ENCODE measurements around the gene LRRC7. TPM values are rescaled to one million over a fixed set of nuclear protein-coding genes. Genes with fewer than 3 reads are reported as not detected.
A peak's percentile ranks its signal among the peaks of the same experiment; 100 is the strongest.

LRRC7 gene
- total and polyA plus RNA-seq, 2 donors: 0.09 to 0.21 TPM

DNA sequence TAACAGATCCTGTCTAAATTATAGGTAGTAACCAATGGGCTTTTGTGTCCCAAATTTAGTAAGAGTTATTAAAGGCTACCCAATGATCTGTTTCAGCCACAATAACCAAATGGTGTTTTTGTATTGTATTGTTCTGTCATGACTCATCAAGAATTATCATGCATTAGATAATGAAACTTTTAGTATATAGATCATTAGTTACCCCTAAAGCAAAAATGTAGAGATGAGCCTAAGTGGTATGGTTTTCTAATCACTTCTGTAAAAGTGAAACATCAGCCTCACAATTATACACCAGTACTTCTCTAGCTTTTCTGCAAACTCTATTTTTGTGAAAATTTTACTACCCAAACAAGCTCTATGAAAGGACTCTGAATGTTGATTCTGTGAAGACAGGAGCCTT lies 71.4 kb downstream of the LRRC7 start:
- Histone ChIP-seq H3K4me3 (ENCODE audit: low read length in 2 of 2) (no peak overlapping the region), H3K9me3 (ENCODE audit: control insufficient read depth in 2 of 2, insufficient read depth in 1 of 2, low read length in 1 of 2) (no peaks in the 10 kb centered on the region), H3K27ac (ENCODE audit: low read depth in 1 of 2, low read length in 1 of 2) (no peak overlapping the region), H3K4me1 (ENCODE audit: control insufficient read depth in 2 of 2, insufficient read depth in 2 of 2, low read length in 2 of 2) (no peaks in the 10 kb centered on the region), H3K27me3 (ENCODE audit: control insufficient read depth in 2 of 2, insufficient read depth in 1 of 2, low read length in 1 of 2) (no peaks in the 10 kb centered on the region), H3K36me3 (ENCODE audit: control insufficient read depth in 2 of 2, insufficient read depth in 2 of 2, low read length in 1 of 2) (no peaks in the 10 kb centered on the region)
- no peak for DNase-seq (ENCODE audit: low read depth in 6 of 9, low spot score in 9 of 9)

DNA sequence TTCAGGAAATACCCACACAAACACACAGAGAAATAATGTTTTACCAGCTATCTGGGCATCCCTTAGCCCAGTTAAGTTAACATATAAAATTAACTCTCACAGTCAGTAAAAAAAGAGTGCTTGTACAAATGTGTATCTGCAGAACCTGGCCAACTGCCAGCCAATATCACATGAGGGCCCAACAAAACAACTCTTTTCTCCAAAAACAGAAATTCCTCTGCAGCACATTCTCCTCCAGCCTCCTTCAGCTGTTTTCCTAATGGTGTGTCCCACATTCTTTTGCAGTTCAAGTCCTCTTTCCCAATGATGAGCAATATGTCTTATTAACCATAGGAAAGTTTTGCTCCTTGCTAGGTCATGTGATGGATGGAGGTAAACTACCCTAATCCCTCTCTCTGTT lies 75.5 kb downstream of the LRRC7 start:
- Histone ChIP-seq H3K27ac (ENCODE audit: low read depth in 1 of 2, low read length in 1 of 2) (no peak overlapping the region), H3K9me3 (ENCODE audit: control insufficient read depth in 2 of 2, insufficient read depth in 1 of 2, low read length in 1 of 2) (no peaks in the 10 kb centered on the region), H3K27me3 (ENCODE audit: control insufficient read depth in 2 of 2, insufficient read depth in 1 of 2, low read length in 1 of 2) (no peaks in the 10 kb centered on the region), H3K36me3 (ENCODE audit: control insufficient read depth in 2 of 2, insufficient read depth in 2 of 2, low read length in 1 of 2) (no peaks in the 10 kb centered on the region), H3K4me1 (ENCODE audit: control insufficient read depth in 2 of 2, insufficient read depth in 2 of 2, low read length in 2 of 2) (no peaks in the 10 kb centered on the region), H3K4me3 (ENCODE audit: low read length in 2 of 2) (no peak overlapping the region)
- DNase-seq (ENCODE audit: low read depth in 6 of 9, low spot score in 9 of 9): no peak

DNA sequence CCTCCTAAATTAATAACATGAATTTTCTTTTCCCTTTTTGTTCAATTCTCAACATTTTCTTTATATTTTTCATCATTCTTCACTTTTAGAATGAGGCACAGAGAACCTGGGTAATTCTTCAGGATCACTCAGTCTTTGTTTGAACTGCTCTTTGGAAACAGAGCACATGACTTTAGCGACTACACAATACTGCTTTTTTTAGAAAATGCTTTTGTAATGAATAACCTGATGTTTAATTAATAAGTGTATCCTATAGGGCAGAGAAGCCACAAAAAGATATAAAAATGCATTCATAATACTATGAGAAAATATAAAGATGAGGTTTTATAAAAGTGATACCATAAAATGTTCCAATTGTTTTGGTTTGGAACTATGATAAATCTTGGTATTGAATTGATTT lies 77.8 kb downstream of the LRRC7 start:
- WGBS: 84% methylated on average over 1 of the region's 1 CpG
- H3K36me3 ChIP-seq (ENCODE audit: control insufficient read depth in 2 of 2, insufficient read depth in 2 of 2, low read length in 1 of 2): no peaks in the 10 kb centered on the region
- H3K27me3 ChIP-seq (ENCODE audit: control insufficient read depth in 2 of 2, insufficient read depth in 1 of 2, low read length in 1 of 2): no peaks in the 10 kb centered on the region
- H3K9me3 ChIP-seq (ENCODE audit: control insufficient read depth in 2 of 2, insufficient read depth in 1 of 2, low read length in 1 of 2): no peaks in the 10 kb centered on the region
- no peaks in the 10 kb centered on the region for H3K4me1 ChIP-seq (ENCODE audit: control insufficient read depth in 2 of 2, insufficient read depth in 2 of 2, low read length in 2 of 2)
- H3K27ac ChIP-seq (ENCODE audit: low read depth in 1 of 2, low read length in 1 of 2): no peak overlapping the region
- no peak for DNase-seq (ENCODE audit: low read depth in 6 of 9, low spot score in 9 of 9)
- H3K4me3 ChIP-seq (ENCODE audit: low read length in 2 of 2): no peak overlapping the region

DNA sequence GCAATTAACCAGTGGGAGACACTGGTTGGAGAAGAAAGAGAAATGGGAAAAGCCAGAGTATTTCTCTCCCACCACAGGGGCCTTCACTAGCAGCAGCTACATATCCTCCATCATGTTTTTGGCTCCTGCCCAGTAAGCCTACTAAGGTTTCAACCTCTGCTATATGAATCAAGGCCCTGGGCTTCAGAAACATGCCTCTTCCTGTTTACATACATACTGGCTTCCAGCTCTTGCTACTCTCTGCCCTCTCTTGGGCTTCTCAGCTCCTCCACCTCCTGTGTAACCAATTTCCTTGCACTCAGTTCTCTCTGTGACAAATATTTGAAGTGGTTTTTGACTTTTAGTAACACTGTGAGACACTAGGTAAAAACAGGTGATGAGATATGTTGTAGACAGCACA lies 80.8 kb downstream of the LRRC7 start:
- Histone ChIP-seq H3K36me3 (ENCODE audit: control insufficient read depth in 2 of 2, insufficient read depth in 2 of 2, low read length in 1 of 2) (no peaks in the 10 kb centered on the region), H3K4me3 (ENCODE audit: low read length in 2 of 2) (no peak overlapping the region), H3K9me3 (ENCODE audit: control insufficient read depth in 2 of 2, insufficient read depth in 1 of 2, low read length in 1 of 2) (no peaks in the 10 kb centered on the region), H3K4me1 (ENCODE audit: control insufficient read depth in 2 of 2, insufficient read depth in 2 of 2, low read length in 2 of 2) (no peaks in the 10 kb centered on the region), H3K27me3 (ENCODE audit: control insufficient read depth in 2 of 2, insufficient read depth in 1 of 2, low read length in 1 of 2) (no peaks in the 10 kb centered on the region), H3K27ac (ENCODE audit: low read depth in 1 of 2, low read length in 1 of 2) (peak overlapping the region in 1 of 2 donors; percentile 26)
- DNase-seq (ENCODE audit: low read depth in 6 of 9, low spot score in 9 of 9): peak in 5 of 9 donors; percentile 2 to 46 (median 8)

DNA sequence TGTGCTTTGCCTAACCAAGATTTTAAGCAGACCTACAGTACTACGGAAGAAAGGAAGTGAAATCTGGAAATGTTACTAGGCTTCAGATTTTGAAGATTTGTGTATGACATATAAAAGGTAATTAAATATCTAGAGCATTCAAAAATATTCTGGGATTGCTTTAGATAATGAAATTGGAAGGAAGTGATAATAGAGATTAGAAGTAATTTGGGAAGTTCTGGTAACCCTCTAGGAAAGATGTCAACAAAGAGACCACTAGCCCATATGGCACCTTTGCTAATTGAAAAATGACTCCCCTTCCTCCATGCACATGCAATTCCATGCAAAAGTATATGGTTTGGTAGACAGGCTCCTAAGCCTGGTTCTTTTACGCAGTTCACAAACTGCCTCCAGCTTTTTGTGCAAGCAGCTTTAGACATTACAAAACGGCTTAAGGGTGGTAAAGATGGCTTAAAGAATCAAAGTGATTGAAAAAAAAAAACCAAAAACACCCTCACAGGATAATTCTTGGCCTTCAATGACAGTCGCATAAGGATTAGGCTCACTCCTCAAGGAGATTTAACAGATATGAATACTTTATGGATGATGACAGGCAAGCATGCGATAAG lies 81.8 kb downstream of the LRRC7 start:
- Histone ChIP-seq H3K27ac (ENCODE audit: low read depth in 1 of 2, low read length in 1 of 2) (no peak overlapping the region), H3K4me1 (ENCODE audit: control insufficient read depth in 2 of 2, insufficient read depth in 2 of 2, low read length in 2 of 2) (no peaks in the 10 kb centered on the region), H3K27me3 (ENCODE audit: control insufficient read depth in 2 of 2, insufficient read depth in 1 of 2, low read length in 1 of 2) (no peaks in the 10 kb centered on the region), H3K9me3 (ENCODE audit: control insufficient read depth in 2 of 2, insufficient read depth in 1 of 2, low read length in 1 of 2) (no peaks in the 10 kb centered on the region), H3K4me3 (ENCODE audit: low read length in 2 of 2) (no peak overlapping the region), H3K36me3 (ENCODE audit: control insufficient read depth in 2 of 2, insufficient read depth in 2 of 2, low read length in 1 of 2) (no peaks in the 10 kb centered on the region)
- 84% methylated on average over 5 of the region's 5 CpGs for WGBS
- DNase-seq (ENCODE audit: low read depth in 6 of 9, low spot score in 9 of 9): no peak

DNA sequence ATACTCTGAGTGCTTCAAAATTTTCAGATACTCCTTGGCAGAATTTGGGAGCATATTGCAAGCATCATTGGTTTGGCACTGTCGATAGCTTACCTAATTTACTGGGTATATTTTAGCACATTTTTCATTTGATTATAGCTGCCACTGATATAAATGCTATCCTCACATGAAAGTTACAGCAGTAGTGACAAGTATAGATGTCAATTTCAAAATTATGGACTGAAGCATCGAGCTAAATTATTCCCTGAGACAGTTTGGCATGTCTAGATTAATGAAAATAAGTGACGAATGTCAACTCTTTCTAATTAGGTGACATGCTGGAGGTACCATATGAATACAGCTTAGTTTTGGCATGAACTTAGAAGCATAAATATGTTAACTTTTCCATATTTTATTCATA lies 83.1 kb downstream of the LRRC7 start:
- Histone ChIP-seq H3K4me3 (ENCODE audit: low read length in 2 of 2) (no peak overlapping the region), H3K9me3 (ENCODE audit: control insufficient read depth in 2 of 2, insufficient read depth in 1 of 2, low read length in 1 of 2) (no peaks in the 10 kb centered on the region), H3K27ac (ENCODE audit: low read depth in 1 of 2, low read length in 1 of 2) (no peak overlapping the region), H3K27me3 (ENCODE audit: control insufficient read depth in 2 of 2, insufficient read depth in 1 of 2, low read length in 1 of 2) (no peaks in the 10 kb centered on the region), H3K36me3 (ENCODE audit: control insufficient read depth in 2 of 2, insufficient read depth in 2 of 2, low read length in 1 of 2) (no peaks in the 10 kb centered on the region), H3K4me1 (ENCODE audit: control insufficient read depth in 2 of 2, insufficient read depth in 2 of 2, low read length in 2 of 2) (no peaks in the 10 kb centered on the region)
- DNase-seq (ENCODE audit: low read depth in 6 of 9, low spot score in 9 of 9): no peak
- WGBS: 92% methylated on average over 3 of the region's 3 CpGs

DNA sequence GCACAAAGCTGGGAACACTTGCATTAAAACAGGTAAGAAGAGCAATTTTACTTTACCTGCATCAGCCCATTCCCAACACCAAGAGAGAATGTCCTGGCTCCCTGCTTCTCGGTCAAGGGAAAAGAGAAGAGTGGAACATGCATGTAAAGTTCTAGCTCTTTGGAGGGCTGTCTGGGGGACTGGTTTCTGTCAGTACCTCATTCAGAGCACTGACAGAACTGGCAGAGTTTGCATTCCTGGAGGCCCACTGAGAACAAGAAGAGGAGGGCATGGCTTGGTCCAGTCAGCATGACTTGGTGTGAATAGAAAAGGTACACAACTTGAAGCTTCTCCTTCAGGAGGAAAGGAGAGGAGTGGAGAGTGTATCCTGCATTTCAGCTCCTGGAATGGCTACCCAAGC lies 83.9 kb downstream of the LRRC7 start:
- Histone ChIP-seq H3K4me3 (ENCODE audit: low read length in 2 of 2) (no peak overlapping the region), H3K36me3 (ENCODE audit: control insufficient read depth in 2 of 2, insufficient read depth in 2 of 2, low read length in 1 of 2) (no peaks in the 10 kb centered on the region), H3K4me1 (ENCODE audit: control insufficient read depth in 2 of 2, insufficient read depth in 2 of 2, low read length in 2 of 2) (no peaks in the 10 kb centered on the region), H3K27ac (ENCODE audit: low read depth in 1 of 2, low read length in 1 of 2) (no peak overlapping the region), H3K9me3 (ENCODE audit: control insufficient read depth in 2 of 2, insufficient read depth in 1 of 2, low read length in 1 of 2) (no peaks in the 10 kb centered on the region), H3K27me3 (ENCODE audit: control insufficient read depth in 2 of 2, insufficient read depth in 1 of 2, low read length in 1 of 2) (no peaks in the 10 kb centered on the region)
- no peak for DNase-seq (ENCODE audit: low read depth in 6 of 9, low spot score in 9 of 9)
- 96% methylated on average over 1 of the region's 1 CpG for WGBS

DNA sequence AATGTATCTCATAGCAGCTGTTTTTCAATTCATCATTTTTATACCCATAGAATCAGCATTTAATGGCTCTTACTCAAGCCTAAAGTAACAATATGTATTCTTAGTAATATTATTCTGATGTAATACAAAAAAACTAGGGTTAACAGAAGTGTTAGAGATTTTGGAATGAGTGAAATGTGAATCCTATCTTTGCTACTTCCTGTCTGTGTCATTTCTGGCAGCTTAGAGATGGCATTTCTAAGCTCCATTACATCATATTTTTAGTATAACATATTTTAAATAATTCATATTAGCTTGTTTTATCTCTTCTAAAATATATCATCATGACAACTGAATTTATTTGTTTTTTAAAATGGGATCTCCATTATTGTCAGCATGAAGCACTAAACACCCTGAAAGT lies 90.2 kb downstream of the LRRC7 start:
- H3K9me3 ChIP-seq (ENCODE audit: control insufficient read depth in 2 of 2, insufficient read depth in 1 of 2, low read length in 1 of 2): no peaks in the 10 kb centered on the region
- H3K27ac ChIP-seq (ENCODE audit: low read depth in 1 of 2, low read length in 1 of 2): no peak overlapping the region
- H3K27me3 ChIP-seq (ENCODE audit: control insufficient read depth in 2 of 2, insufficient read depth in 1 of 2, low read length in 1 of 2): no peaks in the 10 kb centered on the region
- no peaks in the 10 kb centered on the region for H3K36me3 ChIP-seq (ENCODE audit: control insufficient read depth in 2 of 2, insufficient read depth in 2 of 2, low read length in 1 of 2)
- H3K4me3 ChIP-seq (ENCODE audit: low read length in 2 of 2): no peak overlapping the region
- DNase-seq (ENCODE audit: low read depth in 6 of 9, low spot score in 9 of 9): no peak
- H3K4me1 ChIP-seq (ENCODE audit: control insufficient read depth in 2 of 2, insufficient read depth in 2 of 2, low read length in 2 of 2): no peaks in the 10 kb centered on the region

DNA sequence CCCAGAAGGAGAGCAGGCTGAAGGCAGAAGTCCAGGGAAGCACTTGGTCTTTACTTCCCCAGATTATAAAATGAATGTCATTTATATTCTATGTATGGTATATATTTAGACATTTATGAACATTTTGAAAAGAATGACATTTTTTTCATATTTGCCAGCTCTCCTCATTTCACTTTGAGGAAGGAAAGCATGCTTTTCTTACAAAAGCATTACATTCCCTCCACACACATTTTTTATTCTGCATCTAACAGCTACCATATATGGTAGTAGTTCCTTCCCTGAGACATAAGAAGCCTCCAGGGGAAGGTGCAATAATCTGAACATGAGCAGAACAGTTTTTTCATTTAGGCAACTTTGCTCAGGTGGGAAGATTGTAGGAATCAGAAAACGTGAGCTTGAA lies 94.0 kb downstream of the LRRC7 start:
- H3K4me1 ChIP-seq (ENCODE audit: control insufficient read depth in 2 of 2, insufficient read depth in 2 of 2, low read length in 2 of 2): no peaks in the 10 kb centered on the region
- no peak for DNase-seq (ENCODE audit: low read depth in 6 of 9, low spot score in 9 of 9)
- WGBS: 96% methylated on average over 1 of the region's 1 CpG
- no peaks in the 10 kb centered on the region for H3K27me3 ChIP-seq (ENCODE audit: control insufficient read depth in 2 of 2, insufficient read depth in 1 of 2, low read length in 1 of 2)
- H3K36me3 ChIP-seq (ENCODE audit: control insufficient read depth in 2 of 2, insufficient read depth in 2 of 2, low read length in 1 of 2): no peaks in the 10 kb centered on the region
- H3K4me3 ChIP-seq (ENCODE audit: low read length in 2 of 2): no peak overlapping the region
- H3K9me3 ChIP-seq (ENCODE audit: control insufficient read depth in 2 of 2, insufficient read depth in 1 of 2, low read length in 1 of 2): no peaks in the 10 kb centered on the region
- H3K27ac ChIP-seq (ENCODE audit: low read depth in 1 of 2, low read length in 1 of 2): no peak overlapping the region

DNA sequence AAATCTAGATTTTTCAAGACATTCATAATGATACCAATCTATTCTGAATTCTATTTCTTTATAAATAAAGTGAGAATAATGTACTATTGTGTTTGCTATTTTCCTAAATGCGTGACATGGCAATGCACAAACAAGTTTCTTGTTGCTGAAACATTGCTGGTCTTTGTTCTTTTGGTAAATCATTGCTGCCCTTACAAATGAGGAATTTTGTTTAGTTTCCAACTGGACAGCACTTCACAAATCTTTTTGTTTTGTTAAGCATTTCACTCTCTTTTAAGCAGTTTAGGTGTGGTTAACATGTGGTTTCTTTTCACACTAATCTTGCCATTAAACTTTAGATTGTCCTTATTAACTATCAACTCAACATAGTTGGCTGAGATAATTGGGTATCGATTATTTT lies 94.6 kb downstream of the LRRC7 start:
- H3K9me3 ChIP-seq (ENCODE audit: control insufficient read depth in 2 of 2, insufficient read depth in 1 of 2, low read length in 1 of 2): no peaks in the 10 kb centered on the region
- no peak overlapping the region for H3K4me3 ChIP-seq (ENCODE audit: low read length in 2 of 2)
- WGBS: 94% methylated on average over 2 of the region's 2 CpGs
- no peaks in the 10 kb centered on the region for H3K27me3 ChIP-seq (ENCODE audit: control insufficient read depth in 2 of 2, insufficient read depth in 1 of 2, low read length in 1 of 2)
- H3K36me3 ChIP-seq (ENCODE audit: control insufficient read depth in 2 of 2, insufficient read depth in 2 of 2, low read length in 1 of 2): no peaks in the 10 kb centered on the region
- DNase-seq (ENCODE audit: low read depth in 6 of 9, low spot score in 9 of 9): no peak
- H3K27ac ChIP-seq (ENCODE audit: low read depth in 1 of 2, low read length in 1 of 2): no peak overlapping the region
- no peaks in the 10 kb centered on the region for H3K4me1 ChIP-seq (ENCODE audit: control insufficient read depth in 2 of 2, insufficient read depth in 2 of 2, low read length in 2 of 2)

Data from thymus (tissue), 11 donors.